NCI-H2107 (cell line): ENCODE results near the gene ZNF777.

ENCODE experiments used
- DNase-seq: peaks from one replicate; lab custom pipeline; 2025; lab: John Stamatoyannopoulos, UW

The ZNF777 gene

GRCh38 chr7:149476791-149477190 lies 15.9 kb upstream of the ZNF777 start:
- no peak for DNase-seq

DNA sequence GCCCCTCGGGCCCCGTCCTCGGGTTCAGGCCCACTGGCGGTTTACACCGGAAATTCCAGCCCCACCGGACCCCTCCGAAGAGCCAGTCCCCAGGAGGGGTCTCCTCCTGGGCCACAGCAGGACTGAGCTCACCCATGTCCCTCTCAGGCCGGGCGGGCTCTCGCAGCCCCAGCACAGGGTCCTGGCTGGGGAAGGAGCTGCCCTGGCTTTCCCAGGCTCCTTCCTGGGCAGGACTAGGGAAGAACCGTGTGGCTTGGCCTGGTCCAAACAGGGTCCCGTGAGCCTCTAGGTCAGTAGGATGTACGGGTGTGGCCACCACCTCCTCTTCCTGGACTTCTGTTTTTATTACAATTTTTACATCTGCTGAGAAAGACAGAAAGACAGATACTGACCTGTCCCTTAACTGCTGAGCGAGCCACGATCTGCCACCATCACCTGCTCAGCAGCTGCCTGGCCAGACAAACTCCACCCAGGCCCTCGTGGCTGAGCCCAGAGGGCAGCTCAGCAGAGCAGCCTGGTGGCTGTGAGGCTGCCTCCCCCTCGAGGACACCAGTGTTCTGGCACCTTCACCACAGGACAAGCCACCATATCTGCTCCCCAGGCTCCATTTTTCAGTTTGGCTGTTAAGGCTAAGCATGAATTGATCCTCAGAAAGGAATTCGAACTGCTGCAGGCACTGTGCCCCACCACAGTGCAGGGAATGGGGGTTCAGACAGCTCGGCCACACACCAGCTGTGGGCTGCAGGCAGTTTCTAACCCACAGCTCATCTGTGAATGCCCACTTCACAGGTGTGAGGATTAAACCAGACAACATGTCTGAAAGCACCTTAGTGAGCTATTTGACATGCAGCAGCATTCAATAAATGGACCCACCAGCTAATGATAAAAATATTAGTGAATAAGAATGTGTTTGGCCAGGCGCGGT lies 14.5 kb upstream of the ZNF777 start:
- DNase-seq, result no peak

- DNase-seq, result no peak
These were observed 13.7 kb upstream of the ZNF777 start for GRCh38 chr7:149474309-149475120.

DNA sequence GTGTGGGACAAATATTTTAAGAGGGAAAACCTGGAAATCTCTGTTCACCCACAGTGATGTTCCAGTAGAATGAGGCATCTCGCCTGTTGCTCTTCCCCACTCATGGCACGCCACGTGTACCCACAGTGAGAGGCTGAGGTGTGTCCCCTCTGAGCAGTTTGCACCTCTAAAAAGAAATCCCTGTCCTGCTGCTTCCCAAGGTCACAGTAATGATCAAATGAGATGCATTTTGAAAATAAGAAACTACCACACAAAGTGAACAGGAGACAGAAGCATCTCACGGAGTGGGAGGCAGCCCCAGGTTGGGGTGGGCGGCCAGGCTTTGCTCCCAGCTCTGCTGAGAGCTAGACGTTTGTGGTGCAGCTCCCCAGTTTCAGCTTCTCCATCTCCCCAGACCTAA lies 12.4 kb upstream of the ZNF777 start:
- no peak for DNase-seq

- no peak for DNase-seq
These were observed 10.6 kb upstream of the ZNF777 start for GRCh38 chr7:149471289-149471953.

DNA sequence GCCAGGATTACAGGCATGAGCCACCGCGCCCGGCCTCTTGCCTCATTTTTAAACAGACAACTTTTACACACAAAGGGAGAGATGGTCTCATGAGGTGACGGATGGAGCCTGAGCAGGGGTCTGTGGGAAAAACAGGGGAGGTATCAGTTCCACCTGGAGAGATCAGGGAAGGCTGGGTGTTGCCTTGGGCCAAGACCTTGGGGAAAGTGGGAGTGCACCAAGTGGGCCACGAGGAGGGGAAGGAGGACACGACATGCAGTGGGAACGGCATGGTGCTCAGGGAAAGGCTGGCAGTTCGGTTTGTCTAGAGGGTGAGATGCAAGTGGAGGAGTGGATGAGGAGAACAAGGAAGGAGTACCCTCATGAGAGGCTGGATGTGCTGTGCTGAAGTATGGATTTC lies 8.9 kb upstream of the ZNF777 start:
- DNase-seq, result no peak

DNA sequence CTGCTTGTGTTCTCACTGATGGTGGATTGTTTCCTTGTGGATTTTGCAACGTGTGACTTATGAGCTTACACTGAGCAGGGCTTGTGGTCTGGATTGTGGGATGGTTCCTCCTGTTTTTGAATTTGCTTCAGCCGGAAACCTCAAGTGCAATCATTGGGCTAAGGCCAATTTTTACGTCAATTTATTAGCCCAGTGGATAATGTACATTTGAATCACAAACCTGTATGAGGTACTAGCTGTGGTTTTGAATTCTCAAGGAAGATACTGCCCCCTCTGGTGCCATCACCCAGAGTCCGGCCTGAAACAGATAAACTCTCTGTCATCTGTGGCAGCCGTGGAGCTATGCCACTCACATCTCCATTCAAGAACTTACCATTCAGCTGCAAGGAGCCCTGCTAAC lies 7.3 kb upstream of the ZNF777 start:
- no peak for DNase-seq

GRCh38 chr7:149467321-149467859 lies 6.5 kb upstream of the ZNF777 start:
- no peak for DNase-seq

GRCh38 chr7:149466364-149466763 lies 5.5 kb upstream of the ZNF777 start:
- DNase-seq, result no peak

DNA sequence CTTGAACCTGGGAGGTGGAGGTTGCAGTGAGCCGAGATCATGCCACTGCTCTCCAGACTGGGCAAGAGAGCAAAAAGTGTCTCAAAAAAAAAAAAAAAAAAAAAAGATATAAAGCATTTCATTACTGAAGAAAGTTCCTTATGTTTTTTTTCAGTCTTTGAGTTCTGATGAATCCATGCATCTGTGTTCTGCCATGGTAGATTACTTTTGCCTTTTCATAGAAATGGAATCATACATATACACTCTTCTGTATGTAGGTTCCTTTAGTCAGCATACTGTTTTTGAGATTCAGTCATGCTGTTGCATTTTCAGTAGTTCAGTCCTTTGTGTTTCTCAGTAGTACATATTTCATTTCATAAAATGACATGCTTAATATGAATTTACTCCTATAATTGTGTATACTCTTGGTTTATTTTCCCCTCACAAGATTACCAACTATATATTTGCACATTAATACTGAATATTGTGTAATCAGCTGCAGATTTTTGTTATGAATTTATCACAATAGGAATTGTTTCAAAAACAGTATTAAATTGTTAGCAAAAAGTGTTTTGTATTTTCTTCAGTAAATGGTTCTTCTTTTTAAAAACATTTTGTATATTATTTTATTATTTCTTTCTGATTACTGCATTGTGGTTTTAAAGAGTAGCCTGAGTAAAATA lies 2.8 kb upstream of the ZNF777 start:
- DNase-seq, result no peak

GRCh38 chr7:149462101-149462520 lies 1.2 kb upstream of the ZNF777 start:
- DNase-seq, result no peak

- no peak for DNase-seq
These were observed 1.1 kb downstream of the ZNF777 start for GRCh38 chr7:149459540-149460452.

GRCh38 chr7:149459201-149459539 lies 1.7 kb downstream of the ZNF777 start:
- no peak for DNase-seq

- DNase-seq, result no peak
These were observed 2.6 kb downstream of the ZNF777 start for GRCh38 chr7:149458235-149458634.

DNA sequence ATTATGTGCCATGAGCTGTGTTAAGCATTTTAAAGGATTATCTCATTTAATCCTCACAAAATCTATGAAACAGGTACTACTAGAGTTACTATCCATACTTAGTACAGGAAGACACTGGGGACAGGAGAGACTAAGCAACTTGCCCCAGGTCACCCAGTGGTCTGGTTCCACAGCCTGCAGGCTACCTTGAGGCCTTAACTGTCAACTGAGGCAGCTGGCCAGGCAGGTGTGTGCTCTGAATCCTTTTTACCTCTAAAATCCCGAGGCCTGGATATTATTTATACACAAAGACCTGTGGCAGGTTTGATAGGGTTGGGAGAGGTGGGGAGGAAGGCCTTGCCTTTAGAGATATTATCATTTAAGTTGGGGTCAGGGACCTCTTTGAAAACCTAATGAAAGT lies 3.1 kb downstream of the ZNF777 start:
- DNase-seq, result no peak

DNA sequence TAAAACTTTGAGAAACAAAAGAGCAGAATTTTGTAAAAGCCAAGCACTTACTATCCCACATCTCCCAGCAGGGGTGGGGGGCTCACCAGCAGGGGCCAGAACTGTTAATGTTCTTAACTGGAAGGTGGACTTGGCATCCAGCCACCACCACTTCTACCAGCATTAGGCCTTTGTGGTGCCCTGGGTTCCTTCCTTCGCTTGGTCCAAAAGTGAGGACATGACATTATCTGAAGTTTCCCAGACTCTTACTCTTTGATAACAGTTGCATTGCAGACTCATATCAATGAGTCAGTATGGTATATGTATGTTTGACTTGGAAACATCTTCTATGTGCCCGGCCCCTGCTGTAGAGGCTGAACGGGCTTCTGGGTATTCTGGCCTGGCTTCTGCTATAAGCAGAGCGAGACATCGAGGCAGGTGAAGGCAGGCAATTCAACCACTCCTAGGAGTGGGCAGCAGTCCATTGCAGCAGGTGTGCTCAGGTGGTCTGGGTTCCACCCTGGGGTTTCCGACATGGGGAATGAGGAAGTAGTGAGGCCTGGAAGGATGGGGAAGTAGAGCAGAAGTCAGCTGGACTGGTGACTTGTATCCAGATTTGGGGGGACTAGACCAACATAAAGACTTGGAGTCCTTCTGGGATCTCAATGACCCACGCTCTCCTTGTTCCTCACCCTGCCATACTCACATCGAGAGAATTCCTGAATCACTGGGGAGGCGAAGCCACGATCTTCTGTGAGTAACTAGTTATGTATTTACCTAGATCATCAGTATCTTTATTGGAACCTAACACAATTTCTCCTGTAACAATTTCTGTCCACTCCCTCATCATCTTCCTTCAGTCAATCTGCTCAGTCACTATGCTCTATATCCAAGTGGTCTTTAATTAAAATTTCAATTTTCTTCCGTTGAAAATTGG lies 4.1 kb downstream of the ZNF777 start:
- no peak for DNase-seq

DNA sequence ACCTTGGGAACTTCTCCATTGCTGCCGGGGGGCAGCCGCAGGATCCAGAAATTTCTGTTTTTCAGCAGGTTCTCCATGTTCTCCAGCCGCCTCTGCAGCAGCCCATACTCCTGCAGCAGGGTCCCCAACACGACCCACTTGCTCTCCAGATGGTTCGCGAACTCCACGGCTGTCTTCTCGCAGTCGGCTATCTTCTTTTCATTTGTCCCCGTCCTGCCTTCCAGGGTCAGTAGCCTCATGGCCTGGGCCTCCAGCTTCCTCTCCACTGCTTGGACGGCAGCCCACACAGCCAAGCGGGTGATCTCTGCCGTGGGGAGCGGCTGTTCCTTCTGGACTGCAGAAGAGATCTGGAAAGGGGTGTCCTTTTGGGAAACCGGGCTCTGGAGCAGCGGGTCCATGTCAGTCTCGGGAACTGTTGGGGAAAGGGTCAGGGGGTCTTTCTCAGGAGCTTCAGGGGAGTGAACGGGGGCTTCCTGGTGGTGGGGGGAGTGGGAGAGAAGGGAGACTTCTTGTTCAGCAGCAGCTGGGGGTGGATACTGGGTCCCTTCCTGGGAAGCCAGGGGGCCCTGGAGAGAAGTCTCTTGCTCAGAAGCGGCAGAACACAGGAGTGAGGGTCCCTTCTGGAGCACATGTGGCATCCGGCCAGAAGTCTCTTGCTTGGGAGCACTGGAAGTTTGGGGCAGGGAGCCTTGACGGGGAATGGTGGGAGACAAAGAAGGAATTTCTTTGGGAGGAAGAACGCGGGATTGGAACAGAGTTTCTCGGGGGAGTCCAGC lies 5.5 kb downstream of the ZNF777 start:
- DNase-seq, result no peak

GRCh38 chr7:149454750-149455149 lies 6.1 kb downstream of the ZNF777 start:
- DNase-seq, result no peak

GRCh38 chr7:149454006-149454405 lies 6.9 kb downstream of the ZNF777 start:
- DNase-seq, result no peak
